HG03354 (cell line): ENCODE data around the gene CHST3.

Experiments used
- ATAC-seq: cut with Tn5 transposase; IDR thresholded peaks from one replicate; pipeline ENCODE4 v1.9.1; 2021; ENCODE audit warnings: mild to moderate bottlenecking; ENCODE audit not compliant: unreplicated experiment, poor library complexity, severe bottlenecking

Gene CHST3

GRCh38 chr10:72007246-72007892, 43.2 kb downstream of the CHST3 start:
- ATAC-seq: no peak

GRCh38 chr10:72008096-72008981, 44.1 kb downstream of the CHST3 start:
- ATAC-seq: no peak

GRCh38 chr10:72009051-72009424, 44.8 kb downstream of the CHST3 start:
- ATAC-seq: no peak

GRCh38 chr10:72009425-72010081, 45.4 kb downstream of the CHST3 start:
- no peak for ATAC-seq

GRCh38 chr10:72010234-72010973, 46.2 kb downstream of the CHST3 start:
- ATAC-seq: no peak

GRCh38 chr10:72011016-72011415, 46.8 kb downstream of the CHST3 start:
- no peak for ATAC-seq

GRCh38 chr10:72011468-72011867, 47.3 kb downstream of the CHST3 start:
- ATAC-seq: no peak

- ATAC-seq: no peak
These were observed 47.8 kb downstream of the CHST3 start for GRCh38 chr10:72011976-72012512.

- no peak for ATAC-seq
These were observed 48.6 kb downstream of the CHST3 start for GRCh38 chr10:72012796-72013195.

- ATAC-seq: no peak
These were observed 49.2 kb downstream of the CHST3 start for GRCh38 chr10:72013202-72013945.

GRCh38 chr10:72014197-72014596, 50.0 kb downstream of the CHST3 start:
- ATAC-seq: no peak

- ATAC-seq: no peak
These were observed 50.7 kb downstream of the CHST3 start for GRCh38 chr10:72014785-72015480.

- no peak for ATAC-seq
These were observed 51.6 kb downstream of the CHST3 start for GRCh38 chr10:72015841-72016240.

GRCh38 chr10:72016608-72017300, 52.6 kb downstream of the CHST3 start:
- ATAC-seq: no peak

GRCh38 chr10:72019085-72019876, 55.1 kb downstream of the CHST3 start:
- ATAC-seq: no peak

GRCh38 chr10:72020914-72021809, 57.0 kb downstream of the CHST3 start:
- ATAC-seq: no peak
